ENCODE measurements around the gene PPP4R1. TPM values are rescaled to one million over a fixed set of nuclear protein-coding genes. Genes with fewer than 3 reads are reported as not detected.
"Not testable (repeated sequence)": the region's sequence is repeated elsewhere in the genome, so short reads cannot be mapped to it uniquely, and the experiment has no call there.

The PPP4R1 gene
- polyA plus RNA-seq (ENCODE audit: insufficient read length): 56.9 TPM

GRCh38 chr18:9614401-9615279, at the start of gene PPP4R1:
Gene PPP4R1, minus strand, starts transcription at chr18:9614559. Its CDS starts 75 bp downstream, at chr18:9614484.
- DNase-seq (ENCODE audit: low read depth): no peak

- DNase-seq (ENCODE audit: low read depth): no peak
Measured at GRCh38 chr18:9663377-9663776, 49.0 kb upstream of the PPP4R1 start.

- DNase-seq (ENCODE audit: low read depth): no peak
Measured at GRCh38 chr18:9661564-9661963, 47.2 kb upstream of the PPP4R1 start.

GRCh38 chr18:9659499-9660375, 45.4 kb upstream of the PPP4R1 start:
- DNase-seq (ENCODE audit: low read depth): no peak

- DNase-seq (ENCODE audit: low read depth): no peak
Measured at GRCh38 chr18:9658087-9658641, 43.8 kb upstream of the PPP4R1 start.

GRCh38 chr18:9655232-9655767, 40.9 kb upstream of the PPP4R1 start:
- DNase-seq (ENCODE audit: low read depth): no peak

GRCh38 chr18:9653390-9653789, 39.0 kb upstream of the PPP4R1 start:
- no peak for DNase-seq (ENCODE audit: low read depth)

GRCh38 chr18:9649164-9649540, 34.8 kb upstream of the PPP4R1 start:
- DNase-seq (ENCODE audit: low read depth): no peak

- no peak for DNase-seq (ENCODE audit: low read depth)
Measured at GRCh38 chr18:9648431-9649163, 34.2 kb upstream of the PPP4R1 start.

- no peak for DNase-seq (ENCODE audit: low read depth)
Measured at GRCh38 chr18:9647496-9648323, 33.4 kb upstream of the PPP4R1 start.

GRCh38 chr18:9643549-9643948, 29.2 kb upstream of the PPP4R1 start:
- peak; percentile 92 for DNase-seq (ENCODE audit: low read depth)

GRCh38 chr18:9642799-9643462, 28.6 kb upstream of the PPP4R1 start:
- DNase-seq (ENCODE audit: low read depth): no peak

- DNase-seq (ENCODE audit: low read depth): not testable (repeated sequence)
Measured at GRCh38 chr18:9641081-9641480, 26.7 kb upstream of the PPP4R1 start.

- DNase-seq (ENCODE audit: low read depth): no peak
Measured at GRCh38 chr18:9638886-9639285, 24.5 kb upstream of the PPP4R1 start.

- DNase-seq (ENCODE audit: low read depth): no peak
Measured at GRCh38 chr18:9637036-9637767, 22.8 kb upstream of the PPP4R1 start.

- no peak for DNase-seq (ENCODE audit: low read depth)
Measured at GRCh38 chr18:9634856-9635255, 20.5 kb upstream of the PPP4R1 start.

GRCh38 chr18:9631814-9632496, 17.6 kb upstream of the PPP4R1 start:
- DNase-seq (ENCODE audit: low read depth): no peak

- DNase-seq (ENCODE audit: low read depth): no peak
Measured at GRCh38 chr18:9630444-9630843, 16.1 kb upstream of the PPP4R1 start.

GRCh38 chr18:9629709-9630108, 15.3 kb upstream of the PPP4R1 start:
- no peak for DNase-seq (ENCODE audit: low read depth)

All from forelimb muscle (tissue), 1 donor.